PFSK-1 (cell line): ENCODE measurements around the gene SHISAL2A.

Source experiments
- FOXP2 ChIP-seq: optimal IDR thresholded peaks from 2 replicates; pipeline ENCODE3; 2011; ENCODE audit warnings: borderline replicate concordance, control low read depth, inconsistent platforms; ENCODE audit not compliant: insufficient read depth; ENCODE audit errors: extremely low read length, extremely low read depth
- POLR2AphosphoS5 ChIP-seq: IDR thresholded peaks from 2 replicates; pipeline ENCODE4 v1.6.1; 2012; ENCODE audit warnings: low read depth, mild to moderate bottlenecking, control low read depth, low read length, moderate library complexity
- REST ChIP-seq, 2 experiments: IDR thresholded peaks; 2 replicates each; pipeline versions ENCODE4 v1.6.1 to v1.8.0; 2011 to 2012; ENCODE audit warnings: low read depth in 2 of 2, low read length in 2 of 2, control low read depth in 1 of 2, inconsistent platforms in 1 of 2, mild to moderate bottlenecking in 1 of 2, moderate library complexity in 1 of 2; ENCODE audit not compliant: insufficient read depth in 1 of 2
- SIN3A ChIP-seq: IDR thresholded peaks from 2 replicates; pipeline ENCODE4 v1.6.1; 2012; ENCODE audit warnings: mild to moderate bottlenecking, low read length, moderate library complexity, borderline replicate concordance; ENCODE audit not compliant: insufficient read depth
- TAF1 ChIP-seq: IDR thresholded peaks from 2 replicates; pipeline ENCODE4 v1.6.1; 2012; ENCODE audit warnings: low read length, control low read depth, borderline replicate concordance; ENCODE audit not compliant: insufficient read depth

The SHISAL2A gene

GRCh38 chr1:52621950-52622349 is 11.0 kb upstream of the SHISAL2A start:
- TF ChIP-seq SIN3A: no peak
- TF ChIP-seq FOXP2: no peak
- no peak for TF ChIP-seq REST (IDR thresholded peaks at IDR 0.05; ENCODE audit: insufficient read depth in 1 of 2, low read depth in 2 of 2, low read length in 2 of 2)
- no peak for TF ChIP-seq TAF1
- no peak for TF ChIP-seq POLR2AphosphoS5

DNA sequence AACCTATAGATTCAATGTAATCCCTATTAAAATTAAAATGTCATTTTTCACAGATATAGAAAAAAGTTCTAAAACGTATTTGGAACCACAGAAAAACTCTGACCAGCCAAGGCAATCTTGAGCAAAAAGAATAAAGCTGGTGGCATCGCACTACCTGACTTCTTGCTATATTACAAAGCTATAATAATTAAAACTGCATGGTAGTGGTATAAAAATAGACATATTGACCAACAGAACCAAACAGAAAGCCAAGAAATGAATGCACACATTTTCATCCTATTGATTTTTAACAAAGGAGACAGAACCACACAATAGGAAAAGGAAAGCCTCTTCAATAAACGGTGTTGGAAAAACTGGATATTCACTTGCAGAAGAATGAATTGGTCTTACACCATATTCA is 9.2 kb upstream of the SHISAL2A start:
- no peak for TF ChIP-seq TAF1
- TF ChIP-seq SIN3A: no peak
- no peak for TF ChIP-seq POLR2AphosphoS5
- no peak for TF ChIP-seq FOXP2
- TF ChIP-seq REST (IDR thresholded peaks at IDR 0.05; ENCODE audit: insufficient read depth in 1 of 2, low read depth in 2 of 2, low read length in 2 of 2): no peak

DNA sequence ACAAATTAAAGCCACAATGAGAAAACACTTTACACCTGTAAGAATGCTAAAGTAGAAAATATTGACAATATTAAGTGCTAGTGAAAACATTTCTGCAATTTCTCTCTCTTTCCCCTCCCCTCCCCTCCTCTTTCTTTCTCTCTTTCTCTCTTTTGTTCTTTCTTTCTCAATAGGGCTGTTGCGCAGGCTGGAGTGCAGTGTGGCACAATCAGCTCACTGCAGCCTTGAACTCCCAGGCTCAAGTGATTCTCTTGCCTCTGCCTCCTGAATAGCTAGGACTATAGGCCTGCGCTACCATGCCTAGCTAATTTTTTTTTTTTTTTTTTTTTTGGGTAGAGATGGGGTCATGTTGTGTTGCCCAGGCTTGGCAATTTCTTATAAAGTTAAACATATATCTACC is 5.9 kb upstream of the SHISAL2A start:
- no peak for TF ChIP-seq SIN3A
- TF ChIP-seq POLR2AphosphoS5: no peak
- TF ChIP-seq REST (IDR thresholded peaks at IDR 0.05; ENCODE audit: insufficient read depth in 1 of 2, low read depth in 2 of 2, low read length in 2 of 2): no peak
- TF ChIP-seq FOXP2: no peak
- TF ChIP-seq TAF1: no peak

DNA sequence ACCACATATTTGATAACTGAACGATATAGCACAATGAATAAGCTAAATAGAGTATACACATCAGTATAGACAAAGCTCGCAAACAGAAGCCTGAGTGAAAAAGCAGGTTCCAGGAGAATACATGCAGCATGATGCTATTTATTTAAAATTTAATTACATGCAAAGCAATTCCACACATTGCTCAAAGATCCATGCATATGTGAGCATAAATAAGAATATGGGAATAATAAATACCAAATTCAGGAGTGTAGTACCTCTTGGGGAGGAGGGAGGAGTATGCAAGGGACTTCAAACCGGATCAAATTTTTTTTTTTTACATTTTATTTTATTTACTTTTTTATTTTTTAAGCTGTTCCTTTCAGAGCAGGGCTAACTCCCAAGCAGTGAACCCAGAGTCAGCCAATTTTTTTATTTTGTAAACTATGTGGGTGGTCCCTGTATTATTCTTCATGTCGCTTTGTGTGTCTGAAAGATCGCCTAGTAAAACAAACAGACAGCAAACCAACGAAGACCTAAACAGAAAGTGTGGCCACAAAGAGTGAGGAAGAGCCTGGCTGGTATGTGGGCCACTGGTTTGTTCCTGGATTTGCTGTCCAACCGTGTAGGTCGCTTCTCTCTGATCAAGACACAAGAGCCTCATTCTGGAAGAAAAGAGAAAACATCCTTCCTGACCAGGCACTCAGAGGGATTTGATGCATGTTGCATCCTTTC is 4.2 kb upstream of the SHISAL2A start:
- no peak for TF ChIP-seq POLR2AphosphoS5
- no peak for TF ChIP-seq SIN3A
- no peak for TF ChIP-seq TAF1
- TF ChIP-seq FOXP2: no peak
- no peak for TF ChIP-seq REST (IDR thresholded peaks at IDR 0.05; ENCODE audit: insufficient read depth in 1 of 2, low read depth in 2 of 2, low read length in 2 of 2)

GRCh38 chr1:52629325-52629643 is 3.7 kb upstream of the SHISAL2A start:
- TF ChIP-seq POLR2AphosphoS5 (no peak), TAF1 (no peak), FOXP2 (no peak), REST (IDR thresholded peaks at IDR 0.05; ENCODE audit: insufficient read depth in 1 of 2, low read depth in 2 of 2, low read length in 2 of 2) (no peak), SIN3A (no peak)
